NCI-H526 treated with DMSO at 0.1 percent for 48 hours (cell line): ENCODE results near the gene EYA2.
A peak's percentile ranks its signal among the peaks of the same experiment; 100 is the strongest.
"Not testable (repeated sequence)": the region's sequence is repeated elsewhere in the genome, so short reads cannot be mapped to it uniquely, and the experiment has no call there.

Source experiments
- DNase-seq: peaks from one replicate; lab custom pipeline; 2025; lab: John Stamatoyannopoulos, UW

The EYA2 gene, protein sequence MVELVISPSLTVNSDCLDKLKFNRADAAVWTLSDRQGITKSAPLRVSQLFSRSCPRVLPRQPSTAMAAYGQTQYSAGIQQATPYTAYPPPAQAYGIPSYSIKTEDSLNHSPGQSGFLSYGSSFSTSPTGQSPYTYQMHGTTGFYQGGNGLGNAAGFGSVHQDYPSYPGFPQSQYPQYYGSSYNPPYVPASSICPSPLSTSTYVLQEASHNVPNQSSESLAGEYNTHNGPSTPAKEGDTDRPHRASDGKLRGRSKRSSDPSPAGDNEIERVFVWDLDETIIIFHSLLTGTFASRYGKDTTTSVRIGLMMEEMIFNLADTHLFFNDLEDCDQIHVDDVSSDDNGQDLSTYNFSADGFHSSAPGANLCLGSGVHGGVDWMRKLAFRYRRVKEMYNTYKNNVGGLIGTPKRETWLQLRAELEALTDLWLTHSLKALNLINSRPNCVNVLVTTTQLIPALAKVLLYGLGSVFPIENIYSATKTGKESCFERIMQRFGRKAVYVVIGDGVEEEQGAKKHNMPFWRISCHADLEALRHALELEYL

DNA sequence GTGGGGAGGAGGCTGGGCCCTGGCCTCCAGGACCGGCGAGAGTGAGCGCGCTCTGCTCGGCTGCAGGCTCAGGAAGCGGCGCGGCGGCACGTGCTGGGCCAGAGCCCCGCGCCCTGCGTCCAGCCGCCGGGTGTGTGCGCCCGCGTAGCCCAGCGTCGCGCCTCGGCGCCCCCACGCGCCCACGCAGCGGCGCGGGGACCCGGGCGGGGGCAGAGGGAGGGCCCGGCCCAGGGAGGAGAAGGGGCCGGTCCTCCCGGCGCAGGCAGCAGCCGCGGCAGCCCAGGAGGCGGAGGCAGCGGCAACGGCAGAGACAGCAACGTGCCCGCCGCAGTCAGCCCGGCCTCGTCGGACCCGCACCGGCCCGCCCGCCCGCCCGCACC lies at the start of gene EYA2:
EYA2 (plus strand) TSS at position 265 of the 380 bp plus-strand sequence. CDS start 95,168 bp downstream, outside the sequence.
- peak; percentile 78 for DNase-seq

DNA sequence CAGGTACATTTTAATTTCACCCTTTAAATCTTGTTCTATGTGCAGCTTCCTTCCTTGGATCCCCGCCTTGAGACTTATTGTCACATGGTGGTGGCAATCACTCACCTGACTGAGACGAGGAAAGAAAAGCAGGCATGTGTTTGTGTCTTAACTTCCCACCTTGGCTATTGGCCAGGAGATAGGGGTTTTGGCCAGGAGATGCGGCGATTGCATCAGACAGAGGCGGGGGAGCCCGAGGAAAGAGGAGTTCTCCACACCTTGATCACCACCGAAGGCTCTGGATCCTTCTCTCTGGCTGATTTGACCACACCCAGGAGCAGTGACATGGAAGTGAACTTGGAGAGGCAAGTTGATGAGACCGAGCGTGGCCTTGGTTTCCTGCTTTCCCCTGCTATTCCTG lies 49.7 kb upstream of the EYA2 start:
- DNase-seq: no peak

DNA sequence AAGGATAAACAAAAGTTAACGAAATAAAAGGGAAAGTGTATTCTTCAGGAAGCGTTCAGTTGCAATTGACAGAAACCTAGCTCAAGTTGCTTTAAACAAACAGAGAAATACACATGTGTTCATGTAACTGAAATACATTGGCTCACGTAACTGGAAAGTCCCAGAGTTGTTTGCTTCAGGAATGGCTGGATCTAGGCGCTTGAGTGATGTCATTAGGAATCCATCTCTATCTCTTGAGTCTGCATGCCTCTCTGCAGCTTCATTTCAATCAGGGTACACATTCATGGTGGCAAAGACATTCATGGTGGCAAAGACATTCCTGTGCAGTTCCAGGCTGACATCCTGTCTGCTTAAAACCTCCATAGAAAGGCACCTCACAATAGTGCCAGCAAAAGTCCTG lies 45.4 kb upstream of the EYA2 start:
- DNase-seq: no peak

DNA sequence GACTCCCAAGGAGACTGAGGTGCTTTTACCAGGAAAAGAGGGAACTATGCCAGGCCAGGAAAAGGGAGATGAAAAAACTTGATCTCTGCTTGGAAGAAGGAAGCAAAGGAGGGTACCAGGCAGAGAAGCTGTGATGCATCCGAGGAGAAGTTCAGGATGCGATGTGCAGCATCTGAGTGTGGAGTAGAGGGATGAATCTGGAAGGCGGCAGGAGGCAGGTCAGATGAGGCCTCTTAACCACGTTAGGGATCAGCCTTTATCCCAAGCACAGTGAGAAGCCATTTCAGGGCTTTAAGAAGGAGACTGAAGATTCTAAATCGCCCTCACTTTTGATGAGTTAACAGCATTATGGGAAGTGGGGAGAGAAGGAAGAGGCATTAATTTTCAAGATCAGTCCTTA lies 44.9 kb upstream of the EYA2 start:
- no peak for DNase-seq

DNA sequence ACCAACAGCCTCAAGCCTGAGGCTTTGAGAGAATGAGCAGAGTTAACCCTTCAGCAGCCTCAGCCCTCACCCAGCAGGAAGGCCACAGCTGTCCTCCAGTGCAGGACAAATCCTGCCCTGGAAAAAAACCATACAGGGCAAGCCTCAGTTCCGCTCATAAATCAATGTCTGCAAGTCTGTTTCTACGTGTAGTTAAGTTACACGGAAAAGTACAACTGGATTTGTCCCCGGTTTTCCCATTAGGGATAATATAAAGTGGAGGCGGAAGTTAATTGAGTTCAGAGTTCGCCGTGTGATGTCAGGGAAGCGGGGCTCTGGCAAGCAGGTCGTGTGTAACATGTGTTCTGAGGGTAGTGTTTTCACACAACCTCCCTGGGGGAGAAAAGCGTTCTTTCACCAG lies 44.2 kb upstream of the EYA2 start:
- DNase-seq: no peak

DNA sequence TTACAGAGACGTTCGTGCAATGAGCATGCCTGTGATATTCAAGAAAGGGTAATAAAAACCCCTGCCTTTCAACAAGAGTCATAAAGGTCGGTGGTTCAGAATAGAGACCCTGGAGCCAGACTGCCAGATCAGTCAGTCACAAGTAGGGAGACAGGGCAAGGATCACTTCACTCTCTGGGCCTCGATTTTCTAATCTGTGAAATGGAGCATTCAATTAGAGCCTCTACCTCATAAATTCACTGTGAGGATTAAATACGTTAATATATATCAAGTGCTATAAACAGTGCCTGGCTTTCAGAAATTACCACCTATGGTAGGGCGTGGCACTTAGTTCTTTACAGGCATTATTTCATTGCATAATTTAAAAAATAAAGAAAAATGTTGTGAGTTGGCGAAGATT lies 43.7 kb upstream of the EYA2 start:
- no peak for DNase-seq

DNA sequence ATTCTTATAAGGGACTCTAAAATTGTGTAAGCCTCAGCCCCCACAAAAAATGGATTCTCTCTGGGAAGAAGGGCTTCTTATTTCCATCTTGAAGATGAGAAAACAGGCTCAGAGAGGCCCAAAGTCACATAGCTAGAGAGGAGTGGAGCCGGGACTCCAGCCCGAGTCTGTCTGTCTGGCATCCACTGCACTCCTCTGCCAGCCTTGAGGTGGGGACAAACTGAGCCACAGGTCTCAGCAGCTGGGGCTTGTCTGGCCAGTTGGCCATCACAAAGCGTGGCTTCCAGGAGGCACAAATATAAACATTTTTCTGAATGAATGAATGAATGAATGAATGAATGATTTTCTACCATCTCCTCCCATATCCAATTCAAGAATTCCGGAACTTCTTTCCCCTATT lies 42.9 kb upstream of the EYA2 start:
- no peak for DNase-seq

DNA sequence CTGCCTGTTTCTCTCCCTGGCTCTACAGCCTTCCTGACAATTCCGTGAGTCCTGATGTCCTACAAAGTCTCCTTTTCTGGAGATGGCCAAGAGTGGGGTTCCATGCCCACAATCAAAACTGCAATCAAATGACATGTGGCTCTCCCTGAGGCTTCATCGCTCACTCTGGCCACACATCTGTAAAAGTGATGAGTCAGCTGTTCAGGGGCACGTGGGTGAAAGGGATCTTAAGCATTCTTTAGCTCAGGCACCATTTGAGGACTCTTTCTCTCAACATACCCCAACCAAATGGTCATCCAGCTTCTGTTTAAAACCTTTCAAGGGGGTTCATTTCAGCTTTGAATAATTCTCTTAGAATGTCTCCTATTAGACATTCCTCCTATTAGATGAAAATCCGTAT lies 42.3 kb upstream of the EYA2 start:
- DNase-seq: no peak

DNA sequence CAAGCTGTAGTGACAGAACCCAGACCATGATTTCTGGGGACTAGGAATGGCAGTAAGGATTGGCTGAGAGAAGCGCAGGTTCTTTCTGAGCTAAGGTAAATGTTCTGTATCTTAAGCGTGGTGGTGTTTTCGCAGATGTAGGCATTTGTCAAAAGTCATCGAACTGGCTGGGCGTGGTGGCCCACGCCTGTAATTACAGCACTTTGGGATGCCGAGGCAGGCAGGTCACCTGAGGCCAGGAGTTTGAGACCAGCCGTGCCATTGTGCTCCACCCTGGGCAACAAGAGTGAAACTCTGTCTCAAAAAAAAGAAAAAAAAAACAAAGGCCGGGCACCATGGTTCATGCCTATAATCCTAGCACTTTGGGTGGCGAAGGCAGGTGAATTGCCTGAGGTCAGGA lies 40.7 kb upstream of the EYA2 start:
- no peak for DNase-seq

DNA sequence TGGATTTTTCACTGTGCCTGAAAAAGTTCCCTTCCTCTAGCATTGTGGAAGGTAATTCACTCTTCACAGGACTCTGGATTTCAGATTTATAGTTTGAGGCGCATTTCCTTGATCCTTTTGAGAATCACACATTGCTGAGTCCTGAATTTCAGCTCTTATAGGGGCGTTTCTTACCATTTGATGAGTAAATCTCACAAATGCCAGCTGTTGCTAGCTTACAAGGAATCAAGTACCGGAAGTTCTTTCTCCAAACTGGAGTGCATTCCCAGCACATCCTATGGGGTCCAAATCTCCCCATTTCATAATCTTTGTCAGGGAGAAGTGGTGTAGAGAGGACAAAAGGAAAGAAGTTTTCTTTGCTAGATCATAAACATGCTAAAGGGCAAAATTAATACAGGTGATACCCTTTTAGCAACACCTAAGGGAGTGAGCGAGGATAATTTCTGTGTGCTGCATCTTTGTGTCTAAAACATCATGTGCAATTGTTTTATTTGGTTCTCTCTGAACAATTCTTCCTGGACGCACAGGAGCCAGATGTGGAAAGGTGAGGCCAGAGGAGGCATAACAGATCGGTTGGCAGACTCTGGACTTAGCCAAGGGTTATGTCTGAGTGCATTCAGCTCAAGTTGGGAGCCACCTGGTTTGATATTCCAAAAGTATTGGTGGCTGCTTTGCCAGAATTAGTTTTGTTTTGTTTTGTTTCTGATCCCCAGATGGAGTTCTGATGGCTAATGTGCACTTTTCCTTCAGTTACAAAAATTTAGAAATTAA lies 37.4 kb upstream of the EYA2 start:
- DNase-seq: no peak

DNA sequence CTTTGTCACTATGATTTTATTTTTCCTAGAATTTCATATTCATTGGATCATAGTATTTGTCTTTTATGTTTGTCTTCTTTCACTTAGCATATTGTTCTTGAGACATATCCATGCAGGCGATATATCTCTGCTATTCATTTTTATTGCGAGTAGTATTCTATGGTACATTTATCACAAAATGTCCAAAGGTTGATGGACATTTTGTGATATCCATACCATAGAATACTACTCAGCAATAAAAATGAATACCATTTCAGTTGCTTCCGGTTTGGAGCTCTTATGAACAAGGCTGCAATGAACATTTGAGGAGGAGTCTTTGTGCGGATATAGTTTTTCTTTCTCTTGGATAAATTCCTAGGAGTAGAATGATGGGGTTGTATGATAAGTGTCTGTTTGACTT lies 28.8 kb upstream of the EYA2 start:
- DNase-seq: no peak

DNA sequence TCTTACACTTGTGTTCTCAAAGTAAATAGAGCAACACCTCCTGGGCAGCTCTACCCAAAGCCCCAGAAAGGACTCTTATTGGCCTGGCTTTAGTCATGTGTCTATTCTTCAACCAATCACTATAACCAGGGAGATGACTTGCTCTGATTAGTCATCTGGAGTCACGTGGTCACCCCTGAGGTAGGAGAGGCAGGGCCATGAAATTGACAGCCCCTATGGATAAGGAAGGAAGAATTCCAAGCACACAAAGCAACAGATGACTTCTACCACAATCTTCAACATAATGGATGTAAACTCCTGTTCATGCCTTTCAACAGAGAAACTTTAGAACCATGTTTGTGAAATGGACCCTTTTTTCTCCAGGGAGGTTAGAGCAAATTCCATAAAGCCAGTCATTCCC lies 24.6 kb upstream of the EYA2 start:
- DNase-seq: no peak

DNA sequence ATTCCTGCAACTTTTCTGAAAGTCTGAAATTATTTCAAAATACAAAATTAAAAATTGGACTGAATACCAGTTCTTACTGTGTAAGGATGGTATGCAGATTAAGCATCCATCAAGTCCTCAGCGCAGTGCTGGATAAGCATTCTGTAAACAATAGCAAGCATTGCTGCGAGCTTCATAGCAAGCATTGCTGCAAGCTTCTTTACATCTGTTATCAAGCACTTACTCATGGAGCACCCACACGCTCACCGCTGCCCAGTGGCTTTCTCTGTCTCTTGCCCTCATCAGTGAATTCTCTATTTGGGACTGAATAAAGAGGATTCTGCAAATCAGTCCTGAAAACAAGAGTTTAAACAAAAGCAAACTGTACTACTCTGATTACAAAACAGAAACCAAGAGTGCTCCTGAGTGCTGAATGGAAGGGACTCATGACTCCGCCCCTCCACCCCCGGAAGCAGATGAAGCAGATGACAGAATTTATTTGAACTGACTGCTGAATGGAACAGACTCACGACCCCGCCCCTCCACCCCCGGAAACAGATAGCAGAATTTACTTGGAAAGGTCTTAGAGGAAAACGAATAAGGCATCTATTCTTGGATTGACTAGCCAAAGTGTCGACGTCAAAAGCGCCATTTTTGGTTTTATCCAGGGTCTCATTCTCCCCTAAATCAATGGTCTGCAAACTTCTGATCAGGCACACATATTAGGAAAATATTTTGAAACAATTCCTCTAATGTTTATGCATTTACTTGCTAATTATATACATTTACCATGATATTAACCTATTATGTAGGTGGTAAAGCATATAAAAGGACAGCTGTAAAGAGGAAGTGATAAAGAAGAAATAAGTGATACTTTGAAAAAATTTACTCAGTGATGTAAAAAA lies 22.1 kb upstream of the EYA2 start:
- DNase-seq: no peak

DNA sequence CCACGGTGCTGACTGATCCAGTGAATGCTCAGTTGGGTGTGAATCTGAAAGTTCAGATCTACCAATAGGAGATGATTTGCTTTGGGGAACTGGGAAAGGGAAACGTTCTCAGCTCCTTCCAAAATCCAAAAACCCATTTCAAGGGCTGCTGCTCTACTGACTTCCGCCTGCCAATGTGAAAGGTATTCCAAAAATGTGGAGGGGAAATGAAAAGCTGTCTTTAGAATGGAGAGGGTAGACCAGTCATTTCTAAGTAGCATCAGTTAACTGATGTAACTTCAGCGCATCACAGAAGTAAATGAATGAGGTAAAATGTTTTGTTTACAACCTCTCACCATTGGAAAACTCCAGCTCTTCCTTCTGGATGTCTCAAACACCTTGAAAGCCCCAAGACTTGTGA lies 19.6 kb upstream of the EYA2 start:
- DNase-seq: no peak

DNA sequence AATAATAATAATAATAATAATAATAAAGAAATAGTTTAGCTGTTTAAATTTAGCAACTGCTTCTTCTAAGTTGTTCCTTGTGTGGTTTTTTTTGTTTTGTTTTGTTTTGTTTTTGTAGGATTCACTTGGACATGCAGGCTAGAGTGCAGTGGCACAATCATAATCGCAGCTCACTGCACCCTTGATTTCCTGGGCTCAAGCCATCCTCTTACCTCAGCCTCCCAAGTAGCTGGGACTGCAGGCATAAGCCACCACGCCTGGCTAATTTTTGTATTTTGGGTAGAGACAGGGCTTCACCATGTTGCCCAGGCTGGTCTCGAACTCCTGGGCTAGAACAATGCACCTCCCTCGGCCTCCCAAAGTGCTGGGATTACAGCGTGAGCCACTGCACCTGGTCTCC lies 15.3 kb upstream of the EYA2 start:
- no peak for DNase-seq

DNA sequence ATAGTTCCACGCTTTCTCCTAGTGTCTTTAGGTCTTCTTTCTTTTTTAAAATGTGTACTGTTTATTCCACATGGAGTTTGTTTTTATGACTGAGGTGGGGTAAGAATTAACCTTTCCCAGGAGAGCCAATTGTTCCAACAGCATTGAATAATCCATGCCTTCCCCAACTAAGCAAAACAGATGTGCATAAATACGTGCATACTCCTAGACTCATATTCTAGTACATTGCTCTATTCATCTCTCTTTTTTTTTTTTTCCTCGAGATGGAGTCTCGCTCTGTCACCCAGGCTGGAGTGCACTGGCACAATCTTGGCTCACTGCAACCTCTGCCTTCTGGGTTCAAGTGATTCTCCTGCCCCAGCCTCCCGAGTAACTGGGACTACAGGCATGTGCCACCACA lies 14.7 kb upstream of the EYA2 start:
- not testable (repeated sequence) for DNase-seq

DNA sequence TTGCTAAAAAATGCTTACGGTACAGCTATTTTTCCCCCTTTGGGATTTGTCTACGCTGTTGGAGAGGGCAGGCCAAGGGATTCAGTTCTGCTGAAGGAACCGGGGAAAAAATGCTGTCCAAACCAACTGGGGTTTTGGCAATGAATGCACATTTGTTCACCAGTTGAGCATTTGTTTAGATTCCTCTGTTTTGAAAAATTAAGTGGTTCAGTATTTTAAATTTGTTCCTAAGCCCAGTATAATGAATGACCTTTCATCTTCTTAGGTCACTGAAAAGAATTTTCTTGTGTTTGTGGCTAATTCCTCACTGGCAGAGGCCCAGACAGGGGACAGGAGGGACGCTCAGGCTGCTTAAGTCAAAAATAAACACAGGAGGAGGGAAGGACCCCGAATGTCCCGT lies 10.8 kb upstream of the EYA2 start:
- no peak for DNase-seq

DNA sequence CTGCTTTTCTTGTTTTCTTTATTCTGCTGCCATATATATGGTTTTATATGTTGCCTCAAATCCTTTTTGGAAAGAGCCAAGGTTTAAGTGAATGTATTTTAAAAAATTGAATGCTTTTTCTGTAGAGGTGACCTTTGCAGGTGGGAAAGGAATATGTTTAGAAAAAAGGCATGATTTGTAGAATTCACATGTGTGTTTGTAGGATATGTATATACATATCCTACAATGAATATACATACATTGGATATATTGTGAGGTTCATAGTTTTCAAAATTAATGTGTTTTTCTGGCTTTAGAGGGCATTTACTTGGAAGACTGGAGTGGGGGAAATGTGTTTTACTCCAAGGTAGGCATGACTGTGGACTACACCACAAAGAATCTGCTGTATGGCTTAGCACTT lies 4.0 kb upstream of the EYA2 start:
- DNase-seq: no peak

DNA sequence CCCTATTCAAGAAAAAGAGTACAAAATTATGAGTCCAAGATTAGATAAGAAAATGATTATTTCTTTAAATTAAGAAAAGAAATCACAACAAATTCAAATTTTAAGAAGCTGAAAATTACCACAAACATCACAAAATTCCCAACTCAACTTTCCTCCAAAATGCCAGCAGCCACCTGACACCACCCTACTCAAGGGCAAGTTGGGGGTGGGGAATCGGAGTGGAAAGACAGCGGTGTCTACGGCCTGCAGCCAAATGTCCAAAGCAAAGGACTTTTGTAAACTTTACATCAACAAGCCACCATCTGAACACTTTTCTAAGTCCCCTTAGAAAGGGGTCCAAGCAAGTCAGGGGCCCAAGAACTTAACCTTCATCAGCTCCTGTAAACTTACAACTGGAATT lies 1.6 kb upstream of the EYA2 start:
- no peak for DNase-seq

DNA sequence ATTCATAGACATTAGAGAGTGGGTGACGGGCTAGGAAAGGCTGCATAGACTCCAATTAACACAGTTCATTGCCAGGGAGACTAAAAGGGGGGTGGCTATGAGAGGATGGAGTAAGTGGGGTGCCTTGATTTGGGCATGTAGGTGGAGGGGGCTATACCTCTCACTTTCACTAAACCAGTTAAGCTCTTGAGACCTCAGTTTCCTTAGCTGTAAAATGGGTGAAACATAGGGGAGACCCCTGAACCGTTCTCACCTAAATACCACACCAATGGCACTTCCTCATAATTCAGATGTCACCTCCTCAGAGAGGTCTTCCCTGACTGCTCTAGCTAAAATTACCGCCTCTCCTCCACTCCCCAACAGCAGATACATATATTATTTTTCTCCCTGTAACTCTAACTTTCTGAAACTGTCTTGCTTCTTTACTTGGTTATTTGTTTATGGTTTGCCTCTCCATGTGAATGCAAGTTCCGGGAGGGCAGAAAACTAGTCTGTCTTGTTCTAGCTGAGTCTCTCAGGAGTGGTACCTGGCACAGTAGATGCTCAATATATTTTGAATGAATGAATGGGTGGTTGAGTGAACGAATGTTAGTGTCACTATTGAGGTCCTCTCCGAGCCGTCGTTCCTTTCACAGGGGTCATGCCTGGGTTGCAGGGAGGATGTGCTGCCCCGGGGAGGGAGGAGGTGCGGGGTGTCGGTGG lies 615 bp upstream of the EYA2 start:
- peak; percentile 78 for DNase-seq
